ENCODE data around the gene PDXK. TPM values are rescaled to one million over a fixed set of nuclear protein-coding genes. Genes with fewer than 3 reads are reported as not detected.

The PDXK gene
- total RNA-seq, 1 experiment from 2014 or later, result 214 TPM

DNA sequence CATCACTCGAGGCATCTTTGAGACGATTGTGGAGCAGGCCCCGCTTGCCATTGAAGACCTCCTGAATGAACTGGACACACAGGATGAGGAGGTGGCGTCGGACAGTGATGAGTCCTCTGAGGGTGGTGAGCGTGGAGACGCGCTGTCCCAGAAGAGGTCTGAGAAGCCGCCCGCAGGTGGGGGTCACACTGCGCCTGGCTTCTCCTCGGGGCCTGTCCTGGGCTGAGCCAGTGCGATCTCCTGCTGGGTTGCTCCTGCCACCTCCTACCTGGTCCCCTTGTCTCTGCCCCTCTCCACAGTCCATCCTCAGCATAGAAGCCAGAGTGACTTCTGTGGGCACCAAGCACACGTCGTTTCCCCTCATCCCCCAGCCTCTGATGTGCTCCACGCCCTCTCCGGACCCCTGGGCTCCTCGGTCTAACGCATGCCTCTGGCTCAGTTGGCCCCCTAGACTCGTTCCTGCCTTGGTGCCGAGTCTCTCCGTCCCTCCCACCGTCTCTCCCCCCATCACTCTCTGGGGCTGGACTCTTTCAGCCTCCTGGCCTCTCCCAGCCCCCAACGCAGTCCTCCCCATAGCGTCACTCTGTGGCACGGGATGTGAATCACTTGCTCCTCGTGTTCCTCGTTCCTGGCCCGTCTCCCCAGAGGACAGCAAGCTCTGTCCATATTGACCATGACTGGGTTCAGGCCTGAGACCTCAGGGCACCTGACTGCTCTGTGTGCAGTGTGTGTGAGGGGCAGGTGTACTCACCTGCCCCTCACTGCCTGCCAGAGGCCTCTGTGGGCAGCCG lies 79.2 kb downstream of the PDXK start:
- TF ChIP-seq, protein P1, sequence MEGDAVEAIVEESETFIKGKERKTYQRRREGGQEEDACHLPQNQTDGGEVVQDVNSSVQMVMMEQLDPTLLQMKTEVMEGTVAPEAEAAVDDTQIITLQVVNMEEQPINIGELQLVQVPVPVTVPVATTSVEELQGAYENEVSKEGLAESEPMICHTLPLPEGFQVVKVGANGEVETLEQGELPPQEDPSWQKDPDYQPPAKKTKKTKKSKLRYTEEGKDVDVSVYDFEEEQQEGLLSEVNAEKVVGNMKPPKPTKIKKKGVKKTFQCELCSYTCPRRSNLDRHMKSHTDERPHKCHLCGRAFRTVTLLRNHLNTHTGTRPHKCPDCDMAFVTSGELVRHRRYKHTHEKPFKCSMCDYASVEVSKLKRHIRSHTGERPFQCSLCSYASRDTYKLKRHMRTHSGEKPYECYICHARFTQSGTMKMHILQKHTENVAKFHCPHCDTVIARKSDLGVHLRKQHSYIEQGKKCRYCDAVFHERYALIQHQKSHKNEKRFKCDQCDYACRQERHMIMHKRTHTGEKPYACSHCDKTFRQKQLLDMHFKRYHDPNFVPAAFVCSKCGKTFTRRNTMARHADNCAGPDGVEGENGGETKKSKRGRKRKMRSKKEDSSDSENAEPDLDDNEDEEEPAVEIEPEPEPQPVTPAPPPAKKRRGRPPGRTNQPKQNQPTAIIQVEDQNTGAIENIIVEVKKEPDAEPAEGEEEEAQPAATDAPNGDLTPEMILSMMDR (IDR thresholded peaks at IDR 0.05; ENCODE audit: unreplicated experiment), result no peak
- Mint-ChIP-seq H3K4me1 (ENCODE audit: low read depth, unreplicated experiment) (no peaks in the 10 kb centered on the region), H3K4me3 (ENCODE audit: low read depth, unreplicated experiment) (no peak overlapping the region), H3K9me3 (ENCODE audit: low read depth, unreplicated experiment) (no peaks in the 10 kb centered on the region), H3K27ac (ENCODE audit: unreplicated experiment) (no peak overlapping the region), H3K36me3 (ENCODE audit: insufficient read depth, unreplicated experiment) (peaks cover 71% of the 10 kb centered on the region), H3K27me3 (ENCODE audit: unreplicated experiment) (no peaks in the 10 kb centered on the region)
- no TSS peak for BruUV-seq (replicated peaks)
- intact Hi-C loops (cut with micrococcal nuclease; ENCODE audit: unreplicated experiment), result no loop called here
- no peak for DNase-seq
- CTCF ChIA-PET, result no interaction called here

DNA sequence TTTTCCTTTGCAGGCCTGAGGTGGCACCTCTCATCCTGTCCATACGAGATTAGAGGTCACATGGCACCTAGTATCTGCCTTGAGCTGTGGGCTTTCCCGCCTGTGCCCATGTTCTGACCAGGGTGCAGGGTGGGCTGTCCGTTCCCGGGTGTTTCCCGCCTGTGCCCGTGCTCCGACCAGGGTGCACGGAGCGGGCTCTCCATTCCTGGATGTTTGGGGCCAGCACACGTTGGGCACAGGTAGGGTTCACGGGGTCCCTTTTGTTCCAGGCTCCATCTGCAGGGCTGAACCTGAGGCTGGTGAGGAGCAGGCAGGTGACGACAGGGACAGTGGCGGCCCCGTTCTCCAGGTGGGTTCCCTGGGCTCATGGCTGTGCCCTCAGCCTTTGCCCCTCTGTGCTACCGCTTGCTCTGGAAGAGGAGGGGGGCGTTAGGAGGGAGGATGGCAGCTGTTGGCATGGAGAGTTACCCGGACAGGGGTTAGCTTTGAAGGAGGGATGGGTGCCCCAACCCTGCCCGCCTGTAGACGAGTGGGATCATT lies 80.4 kb downstream of the PDXK start:
- CTCF ChIA-PET, result no interaction called here
- Mint-ChIP-seq H3K27ac (ENCODE audit: unreplicated experiment) (no peak overlapping the region), H3K4me3 (ENCODE audit: low read depth, unreplicated experiment) (no peak overlapping the region), H3K4me1 (ENCODE audit: low read depth, unreplicated experiment) (no peaks in the 10 kb centered on the region), H3K36me3 (ENCODE audit: insufficient read depth, unreplicated experiment) (peaks cover 63% of the 10 kb centered on the region), H3K27me3 (ENCODE audit: unreplicated experiment) (no peaks in the 10 kb centered on the region), H3K9me3 (ENCODE audit: low read depth, unreplicated experiment) (no peaks in the 10 kb centered on the region)
- TF ChIP-seq, protein P1 (IDR thresholded peaks at IDR 0.05; ENCODE audit: unreplicated experiment), result no peak
- BruUV-seq (replicated peaks), result no TSS peak
- intact Hi-C loops (cut with micrococcal nuclease; ENCODE audit: unreplicated experiment), result no loop called here
- no peak for DNase-seq

DNA sequence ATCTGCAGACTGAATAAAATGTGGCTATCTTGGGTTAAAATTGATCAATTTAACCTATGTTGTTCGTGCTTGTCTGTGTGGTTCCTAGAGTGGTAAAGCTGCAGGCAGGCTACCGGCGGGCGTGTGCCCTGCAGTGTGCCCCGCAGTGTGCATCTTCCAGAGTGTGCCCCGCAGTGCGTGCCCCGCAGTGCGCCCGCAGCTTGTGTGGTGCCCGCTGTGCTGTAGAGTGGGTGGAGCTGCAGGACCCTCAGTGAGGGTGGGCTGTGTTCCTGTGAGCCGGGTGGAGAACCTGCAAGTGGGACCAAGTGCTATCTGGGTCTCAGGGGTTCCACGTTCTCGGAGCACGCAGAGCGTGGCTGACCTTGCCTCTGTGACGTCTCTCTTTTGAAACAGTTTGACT lies 81.2 kb downstream of the PDXK start:
- H3K27me3 Mint-ChIP-seq (ENCODE audit: unreplicated experiment), result no peaks in the 10 kb centered on the region
- BruUV-seq (replicated peaks), result no TSS peak
- H3K27ac Mint-ChIP-seq (ENCODE audit: unreplicated experiment), result no peak overlapping the region
- DNase-seq, result no peak
- peaks cover 55% of the 10 kb centered on the region for H3K36me3 Mint-ChIP-seq (ENCODE audit: insufficient read depth, unreplicated experiment)
- intact Hi-C loops (cut with micrococcal nuclease; ENCODE audit: unreplicated experiment), result no loop called here
- CTCF ChIA-PET, result no interaction called here
- no peaks in the 10 kb centered on the region for H3K9me3 Mint-ChIP-seq (ENCODE audit: low read depth, unreplicated experiment)
- TF ChIP-seq, protein P1 (IDR thresholded peaks at IDR 0.05; ENCODE audit: unreplicated experiment), result no peak
- H3K4me3 Mint-ChIP-seq (ENCODE audit: low read depth, unreplicated experiment), result no peak overlapping the region
- no peaks in the 10 kb centered on the region for H3K4me1 Mint-ChIP-seq (ENCODE audit: low read depth, unreplicated experiment)

DNA sequence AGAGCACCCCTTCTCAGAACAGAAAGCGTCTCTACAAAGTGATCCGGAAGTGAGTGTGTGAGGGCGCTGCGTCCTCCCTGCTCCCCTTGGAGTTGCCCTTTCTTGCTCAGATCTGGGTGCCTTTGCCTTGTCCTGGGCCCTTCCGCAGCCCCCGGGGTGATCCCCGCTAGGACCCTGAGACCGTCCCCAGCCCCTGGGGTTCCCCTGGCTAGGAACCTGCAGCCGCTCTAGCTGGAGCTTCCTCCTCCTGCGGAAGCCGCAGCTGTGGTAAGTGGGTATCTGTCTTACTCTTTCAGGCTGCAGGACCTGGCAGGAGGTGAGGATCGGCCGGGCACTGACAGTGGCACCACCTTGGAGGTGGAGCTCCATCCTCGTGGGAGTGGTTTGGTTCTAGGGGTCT lies 81.6 kb downstream of the PDXK start:
- peaks cover 51% of the 10 kb centered on the region for H3K36me3 Mint-ChIP-seq (ENCODE audit: insufficient read depth, unreplicated experiment)
- TF ChIP-seq, protein P1 (IDR thresholded peaks at IDR 0.05; ENCODE audit: unreplicated experiment), result no peak
- no peaks in the 10 kb centered on the region for H3K4me1 Mint-ChIP-seq (ENCODE audit: low read depth, unreplicated experiment)
- H3K9me3 Mint-ChIP-seq (ENCODE audit: low read depth, unreplicated experiment), result no peaks in the 10 kb centered on the region
- intact Hi-C loops (cut with micrococcal nuclease; ENCODE audit: unreplicated experiment), result no loop called here
- CTCF ChIA-PET, result no interaction called here
- BruUV-seq (replicated peaks), result no TSS peak
- no peak overlapping the region for H3K4me3 Mint-ChIP-seq (ENCODE audit: low read depth, unreplicated experiment)
- DNase-seq, result no peak
- H3K27ac Mint-ChIP-seq (ENCODE audit: unreplicated experiment), result no peak overlapping the region
- H3K27me3 Mint-ChIP-seq (ENCODE audit: unreplicated experiment), result no peaks in the 10 kb centered on the region

Data from Calu3 (cell line).